ENCODE measurements around the gene EXOSC3.
"Not testable (repeated sequence)": the region's sequence is repeated elsewhere in the genome, so short reads cannot be mapped to it uniquely, and the experiment has no call there.

The EXOSC3 gene

DNA sequence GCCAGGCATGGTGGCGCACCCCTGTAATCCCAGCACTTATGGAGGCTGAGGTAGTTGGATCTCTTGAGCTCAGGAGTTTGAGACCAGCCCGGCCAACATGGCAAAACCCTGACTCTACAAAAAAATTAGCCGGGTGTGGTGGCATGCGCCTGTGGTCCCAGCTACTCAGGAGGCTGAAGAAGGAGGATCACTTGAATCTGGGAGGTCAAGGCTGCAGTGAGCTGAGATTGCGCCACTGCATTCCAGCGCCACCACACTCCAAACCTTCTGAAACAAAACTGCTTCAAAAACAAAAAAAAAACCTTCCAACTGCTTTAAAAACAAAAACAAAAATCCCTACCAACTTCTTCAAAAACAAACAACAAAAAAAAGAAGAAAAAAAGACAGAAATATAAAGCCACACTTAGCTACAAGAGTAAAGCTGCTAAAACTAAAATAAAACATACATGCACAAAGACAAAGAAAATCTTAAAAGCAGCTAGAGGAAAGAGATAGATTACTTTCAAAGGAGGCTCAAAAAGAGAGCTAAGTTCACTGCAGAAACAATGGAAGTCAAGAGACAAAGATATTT, 27.1 kb upstream of the EXOSC3 start:
- in situ Hi-C loops (cut with HindIII; ENCODE audit: low sequenced_read_pairs) = no loop called here
- no peak overlapping the region for H3K4me3 ChIP-seq (ENCODE audit: low read depth, low read length)
- TF ChIP-seq, protein P1, sequence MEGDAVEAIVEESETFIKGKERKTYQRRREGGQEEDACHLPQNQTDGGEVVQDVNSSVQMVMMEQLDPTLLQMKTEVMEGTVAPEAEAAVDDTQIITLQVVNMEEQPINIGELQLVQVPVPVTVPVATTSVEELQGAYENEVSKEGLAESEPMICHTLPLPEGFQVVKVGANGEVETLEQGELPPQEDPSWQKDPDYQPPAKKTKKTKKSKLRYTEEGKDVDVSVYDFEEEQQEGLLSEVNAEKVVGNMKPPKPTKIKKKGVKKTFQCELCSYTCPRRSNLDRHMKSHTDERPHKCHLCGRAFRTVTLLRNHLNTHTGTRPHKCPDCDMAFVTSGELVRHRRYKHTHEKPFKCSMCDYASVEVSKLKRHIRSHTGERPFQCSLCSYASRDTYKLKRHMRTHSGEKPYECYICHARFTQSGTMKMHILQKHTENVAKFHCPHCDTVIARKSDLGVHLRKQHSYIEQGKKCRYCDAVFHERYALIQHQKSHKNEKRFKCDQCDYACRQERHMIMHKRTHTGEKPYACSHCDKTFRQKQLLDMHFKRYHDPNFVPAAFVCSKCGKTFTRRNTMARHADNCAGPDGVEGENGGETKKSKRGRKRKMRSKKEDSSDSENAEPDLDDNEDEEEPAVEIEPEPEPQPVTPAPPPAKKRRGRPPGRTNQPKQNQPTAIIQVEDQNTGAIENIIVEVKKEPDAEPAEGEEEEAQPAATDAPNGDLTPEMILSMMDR (IDR thresholded peaks at IDR 0.05; ENCODE audit: low read depth, low read length, missing control alignments) = no peak
- no peak for DNase-seq (ENCODE audit: low read depth)

DNA sequence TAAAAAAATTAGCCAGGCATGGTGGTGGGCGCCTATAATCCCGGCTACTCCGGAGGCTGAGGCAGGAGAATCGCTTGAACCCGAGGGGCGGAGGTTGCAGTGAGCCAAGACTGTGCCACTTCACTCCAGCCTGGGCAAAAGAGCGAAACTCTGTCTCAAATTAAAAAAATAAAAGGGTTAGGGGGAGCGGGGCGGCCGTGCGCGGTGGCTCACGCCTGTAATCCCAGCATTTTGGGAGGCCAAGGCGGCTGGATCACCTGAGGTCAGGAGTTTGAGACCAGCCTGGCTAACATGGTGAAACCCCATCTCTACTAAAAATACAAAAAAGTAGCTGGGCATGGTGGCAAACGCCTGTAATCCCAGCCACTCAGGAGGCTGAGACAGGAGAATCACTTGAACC, 24.8 kb upstream of the EXOSC3 start:
- DNase-seq (ENCODE audit: low read depth); in situ Hi-C loops (cut with HindIII; ENCODE audit: low sequenced_read_pairs); H3K4me3 ChIP-seq (ENCODE audit: low read depth, low read length): not testable (repeated sequence)

DNA sequence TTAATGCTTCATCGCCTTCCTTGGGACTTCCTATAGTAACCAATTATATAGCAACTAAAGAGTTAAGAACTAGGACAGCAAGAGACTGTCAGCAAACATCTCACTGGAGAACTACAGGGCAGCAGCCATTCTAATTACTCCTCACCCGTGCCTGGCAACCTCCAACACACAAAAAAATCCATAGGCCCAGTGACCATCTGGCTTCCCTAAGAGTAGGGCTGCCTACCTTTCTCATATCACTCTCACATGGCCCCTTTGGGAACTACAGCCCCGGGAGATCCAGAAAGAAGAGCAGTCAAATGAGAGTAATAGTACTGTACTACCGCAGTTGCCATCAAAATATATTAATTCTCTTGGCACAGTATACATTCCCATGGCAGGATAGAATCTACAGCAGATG, 21.4 kb upstream of the EXOSC3 start:
- in situ Hi-C loops (cut with HindIII; ENCODE audit: low sequenced_read_pairs) = no loop called here
- TF ChIP-seq, protein P1 (IDR thresholded peaks at IDR 0.05; ENCODE audit: low read depth, low read length, missing control alignments) = no peak
- H3K4me3 ChIP-seq (ENCODE audit: low read depth, low read length) = no peak overlapping the region
- DNase-seq (ENCODE audit: low read depth) = no peak

DNA sequence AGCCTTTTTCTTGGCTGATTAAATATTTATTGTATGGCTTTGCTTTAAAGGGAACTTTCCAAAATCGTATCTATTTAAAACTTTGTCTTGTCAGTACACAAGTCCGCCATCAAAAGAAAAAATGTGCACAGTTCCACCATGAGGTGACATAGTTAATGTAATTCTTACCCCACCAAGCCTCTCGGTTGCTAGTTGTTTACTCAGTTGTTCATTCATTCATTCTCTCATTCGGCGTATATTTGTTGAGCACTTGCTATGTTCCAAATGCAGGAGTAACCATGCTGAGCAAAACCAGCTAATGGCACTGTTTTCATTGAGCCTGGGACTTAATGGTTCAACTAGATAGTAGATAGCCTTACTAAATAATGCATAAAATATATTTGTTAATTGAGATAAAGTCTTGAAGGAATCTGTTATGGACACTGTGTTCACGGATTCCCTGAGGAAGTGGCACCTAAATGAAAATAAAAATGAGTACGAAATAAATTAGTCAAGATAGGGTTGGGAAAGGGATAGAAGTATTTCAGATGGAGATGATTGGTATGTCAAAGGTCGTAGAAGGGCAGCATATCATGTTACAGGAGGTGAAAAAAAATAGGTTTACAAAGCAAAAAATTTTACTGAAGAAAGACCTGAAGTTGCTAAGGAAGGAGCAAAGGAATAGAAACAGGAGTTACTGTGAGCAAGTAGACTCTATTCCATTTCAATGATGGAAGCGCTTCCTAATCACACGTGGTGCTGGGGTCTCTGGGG, 17.3 kb upstream of the EXOSC3 start:
- H3K4me3 ChIP-seq (ENCODE audit: low read depth, low read length) = peak overlapping the region; percentile 88
- DNase-seq (ENCODE audit: low read depth) = no peak
- TF ChIP-seq, protein P1 (IDR thresholded peaks at IDR 0.05; ENCODE audit: low read depth, low read length, missing control alignments) = no peak
- in situ Hi-C loops (cut with HindIII; ENCODE audit: low sequenced_read_pairs) = no loop called here

DNA sequence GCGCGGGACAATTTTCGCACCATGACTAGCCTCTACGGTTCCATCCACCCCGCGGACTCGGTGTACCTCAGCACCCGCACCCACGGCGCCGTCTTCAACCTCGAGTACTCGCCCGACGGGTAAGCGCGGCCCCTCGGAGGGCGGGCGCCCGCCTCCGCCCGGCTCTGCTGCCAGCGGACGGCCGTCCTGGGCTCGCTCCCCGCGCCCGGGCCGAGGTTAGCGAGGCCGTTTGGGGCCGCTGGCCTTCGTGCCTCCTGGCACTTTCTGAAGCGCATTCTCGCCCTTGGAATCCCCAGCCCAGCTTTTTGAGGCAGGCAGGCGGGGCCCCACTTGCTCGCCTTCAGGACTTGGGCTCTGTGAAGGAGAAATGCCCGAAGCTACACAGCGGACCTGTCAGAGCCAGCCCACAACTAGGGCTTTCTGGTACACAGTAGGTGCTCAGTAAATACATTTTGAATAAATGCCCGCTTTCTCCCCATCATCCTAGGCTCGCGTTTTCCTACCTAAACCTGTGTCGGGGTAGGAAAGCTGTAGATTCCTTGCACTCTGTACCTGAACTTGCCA, 16.5 kb upstream of the EXOSC3 start:
- H3K4me3 ChIP-seq (ENCODE audit: low read depth, low read length) = peak overlapping the region; percentile 88
- in situ Hi-C loops (cut with HindIII; ENCODE audit: low sequenced_read_pairs) = no loop called here
- TF ChIP-seq, protein P1 (IDR thresholded peaks at IDR 0.05; ENCODE audit: low read depth, low read length, missing control alignments) = no peak
- DNase-seq (ENCODE audit: low read depth) = no peak

DNA sequence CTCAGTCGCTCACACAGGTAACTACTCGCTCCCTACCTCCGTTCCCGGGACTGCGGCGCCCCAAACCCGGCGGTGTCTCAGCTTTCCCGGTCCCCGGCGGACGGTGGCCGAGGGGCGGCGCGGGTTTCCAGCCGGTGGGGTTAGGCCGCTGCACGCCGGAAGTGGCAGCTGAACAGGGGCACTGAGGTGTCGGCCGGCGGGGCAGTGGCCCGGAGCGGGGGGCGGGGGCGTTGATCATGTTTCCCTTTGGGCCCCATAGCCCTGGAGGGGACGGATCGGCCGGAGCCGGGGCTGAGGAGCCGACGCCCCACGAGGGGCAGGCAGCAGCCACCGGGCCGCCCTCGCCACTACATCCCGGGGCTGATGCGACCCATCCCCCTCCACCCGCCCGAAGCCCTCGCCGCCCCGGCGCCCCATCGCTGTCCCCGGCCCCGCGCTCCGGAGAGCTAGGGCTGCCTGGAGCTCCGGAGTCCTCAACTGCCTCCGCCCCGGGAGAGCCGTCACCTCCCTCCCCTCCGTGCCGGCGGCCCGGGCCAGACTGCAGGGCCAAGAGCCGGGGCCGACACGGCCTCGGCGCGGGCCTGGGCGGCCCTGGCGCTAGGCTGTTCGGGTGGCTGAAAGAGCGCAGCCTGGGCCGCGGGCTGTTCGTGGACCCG, 15.9 kb upstream of the EXOSC3 start, which contains the start of gene DCAF10:
TSS of gene DCAF10 (plus strand) at position 167 of the 656 bp plus-strand sequence. CDS start at position 237, 70 bp downstream.
- in situ Hi-C loops (cut with HindIII; ENCODE audit: low sequenced_read_pairs) = no loop called here
- peak; percentile 36 for DNase-seq (ENCODE audit: low read depth)
- peak within 1 kb of the TSS; percentile 88 for H3K4me3 ChIP-seq (ENCODE audit: low read depth, low read length)
- TF ChIP-seq, protein P1 (IDR thresholded peaks at IDR 0.05; ENCODE audit: low read depth, low read length, missing control alignments) = no peak

Data from astrocyte of the cerebellum (primary cell).